Measurements from ENCODE around the gene CEACAM1.

DNA sequence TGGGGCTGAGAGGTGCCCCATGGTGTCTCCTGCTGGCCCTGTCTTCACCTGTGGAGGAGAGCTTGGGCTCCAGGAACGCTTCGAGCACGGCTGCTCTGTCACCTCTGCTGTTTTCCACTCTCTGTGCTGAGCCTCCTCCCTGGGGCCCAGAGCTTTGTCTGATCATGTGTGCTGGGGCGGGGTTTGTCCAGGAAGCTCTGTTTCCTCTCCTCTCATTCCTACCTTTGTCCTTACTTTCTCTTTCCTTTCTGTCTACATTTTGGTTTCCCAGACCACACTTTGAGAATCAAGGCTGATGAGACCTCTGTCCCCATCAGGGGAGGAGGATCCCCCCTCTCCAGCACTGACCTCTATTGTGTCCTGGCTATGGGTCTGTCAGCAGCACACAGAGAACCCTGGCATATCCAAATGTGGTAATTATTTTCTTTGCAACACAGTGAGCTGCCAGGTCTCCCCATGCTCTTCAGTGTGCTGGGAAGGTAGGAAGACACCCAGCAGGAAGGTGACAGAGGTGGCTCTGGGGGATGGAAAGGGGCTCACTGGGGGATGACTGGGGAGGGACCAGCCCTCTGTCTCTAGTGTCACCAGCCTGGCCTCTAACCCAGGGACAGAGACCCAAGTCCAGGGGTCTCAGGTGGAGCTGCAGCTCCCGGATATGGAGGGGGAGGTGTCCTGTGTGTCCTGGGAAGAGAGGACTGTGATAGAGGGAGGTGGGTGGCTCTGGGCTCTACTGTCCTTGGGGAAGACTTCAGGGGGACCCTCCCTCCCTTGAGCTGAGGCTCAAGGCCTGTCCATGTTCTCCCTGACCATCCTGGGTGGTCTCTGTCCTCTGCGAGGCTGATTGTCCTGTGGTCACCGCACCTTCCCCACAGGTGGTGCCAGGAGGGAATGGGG lies at the start of gene CEACAM1:
- TF ChIP-seq, protein P1, sequence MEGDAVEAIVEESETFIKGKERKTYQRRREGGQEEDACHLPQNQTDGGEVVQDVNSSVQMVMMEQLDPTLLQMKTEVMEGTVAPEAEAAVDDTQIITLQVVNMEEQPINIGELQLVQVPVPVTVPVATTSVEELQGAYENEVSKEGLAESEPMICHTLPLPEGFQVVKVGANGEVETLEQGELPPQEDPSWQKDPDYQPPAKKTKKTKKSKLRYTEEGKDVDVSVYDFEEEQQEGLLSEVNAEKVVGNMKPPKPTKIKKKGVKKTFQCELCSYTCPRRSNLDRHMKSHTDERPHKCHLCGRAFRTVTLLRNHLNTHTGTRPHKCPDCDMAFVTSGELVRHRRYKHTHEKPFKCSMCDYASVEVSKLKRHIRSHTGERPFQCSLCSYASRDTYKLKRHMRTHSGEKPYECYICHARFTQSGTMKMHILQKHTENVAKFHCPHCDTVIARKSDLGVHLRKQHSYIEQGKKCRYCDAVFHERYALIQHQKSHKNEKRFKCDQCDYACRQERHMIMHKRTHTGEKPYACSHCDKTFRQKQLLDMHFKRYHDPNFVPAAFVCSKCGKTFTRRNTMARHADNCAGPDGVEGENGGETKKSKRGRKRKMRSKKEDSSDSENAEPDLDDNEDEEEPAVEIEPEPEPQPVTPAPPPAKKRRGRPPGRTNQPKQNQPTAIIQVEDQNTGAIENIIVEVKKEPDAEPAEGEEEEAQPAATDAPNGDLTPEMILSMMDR (IDR thresholded peaks at IDR 0.05): no peak
- TF ChIP-seq POLR2A (IDR thresholded peaks at IDR 0.05) (no peak), EP300 (IDR thresholded peaks at IDR 0.05) (no peak)

Measured in ovary (tissue), 3 donors.